Keratinocyte (primary cell): ENCODE measurements around the gene MEOX1. TPM values are rescaled to one million over a fixed set of nuclear protein-coding genes. Genes with fewer than 3 reads are reported as not detected.

Experiments used
- DNase-seq: peaks from one replicate; pipeline ENCODE4 v3.0.0-alpha.2; 2011; ENCODE audit warnings: low read depth, missing footprints, low spot score
- FAIRE-seq: peaks from 2 replicates; lab custom pipeline; 2011; peaks lifted over from hg19 to GRCh38; lab: Jason Lieb, UNC
- H2AFZ ChIP-seq: 2 replicates; pipeline ENCODE4 v1.6.0; 2012; ENCODE audit warnings: low read length, control low read depth, inconsistent platforms; ENCODE audit not compliant: control insufficient read depth
- H3K27ac ChIP-seq: 2 replicates; pipeline ENCODE4 v1.5.1; 2011; ENCODE audit warnings: low read length; ENCODE audit not compliant: control insufficient read depth, insufficient read depth
- H3K27me3 ChIP-seq: 3 replicates; pipeline ENCODE4 v1.6.0; 2011; ENCODE audit warnings: low read length; ENCODE audit not compliant: control insufficient read depth, insufficient read depth; ENCODE audit errors: extremely low read depth
- H3K36me3 ChIP-seq, 2 experiments: 2 replicates in 1 of 2; 3 replicates in 1 of 2; pipeline ENCODE4 v1.5.1; 2011; ENCODE audit warnings: low read length in 2 of 2, mild to moderate bottlenecking in 1 of 2; ENCODE audit not compliant: control insufficient read depth in 2 of 2, insufficient read depth in 2 of 2; ENCODE audit errors: extremely low read depth in 1 of 2
- H3K4me1 ChIP-seq: 3 replicates; pipeline ENCODE4 v1.5.1; 2011; ENCODE audit warnings: low read length; ENCODE audit not compliant: control insufficient read depth, insufficient read depth; ENCODE audit errors: extremely low read depth
- H3K4me2 ChIP-seq: 3 replicates; pipeline ENCODE4 v1.6.0; 2011; ENCODE audit warnings: low read depth, low read length; ENCODE audit not compliant: control insufficient read depth, insufficient read depth; ENCODE audit errors: extremely low read depth
- H3K4me3 ChIP-seq, 3 experiments: fragments of 200-600 bp in 1 of 3; sonication (generic) in 1 of 3; 2 replicates in 2 of 3; 3 replicates in 1 of 3; pipeline ENCODE4 v1.5.1; 2011 to 2016; ENCODE audit warnings: low read length in 3 of 3, mild to moderate bottlenecking in 3 of 3, control low read depth in 2 of 3, inconsistent platforms in 1 of 3, low read depth in 1 of 3, mixed read lengths in 1 of 3, mixed run types in 1 of 3, moderate library complexity in 1 of 3; ENCODE audit not compliant: control insufficient read depth in 2 of 3, insufficient read depth in 2 of 3; ENCODE audit errors: extremely low read depth in 1 of 3
- H3K79me2 ChIP-seq: 2 replicates; pipeline ENCODE4 v1.6.0; 2012; ENCODE audit warnings: low read length; ENCODE audit not compliant: control insufficient read depth, insufficient read depth
- H3K9ac ChIP-seq: 3 replicates; pipeline ENCODE4 v1.6.0; 2011; ENCODE audit warnings: low read length; ENCODE audit not compliant: control insufficient read depth, insufficient read depth; ENCODE audit errors: extremely low read depth
- H3K9me1 ChIP-seq: 3 replicates; pipeline ENCODE4 v1.6.0; 2011; ENCODE audit warnings: low read length; ENCODE audit not compliant: control insufficient read depth, insufficient read depth; ENCODE audit errors: extremely low read depth
- H3K9me3 ChIP-seq: 2 replicates; pipeline ENCODE4 v1.5.1; 2012; ENCODE audit warnings: low read depth, low read length; ENCODE audit not compliant: control insufficient read depth
- H4K20me1 ChIP-seq: 3 replicates; pipeline ENCODE4 v1.6.0; 2011; ENCODE audit warnings: low read length; ENCODE audit not compliant: control insufficient read depth, insufficient read depth; ENCODE audit errors: extremely low read depth
- CTCF ChIP-seq, 3 experiments: IDR thresholded peaks in 1 of 3; conservative IDR thresholded peaks in 1 of 3; optimal IDR thresholded peaks in 1 of 3; 2 replicates in 2 of 3; 3 replicates in 1 of 3; pipeline versions ENCODE3 to v1.5.1; 2011; ENCODE audit warnings: low read length in 3 of 3, mild to moderate bottlenecking in 3 of 3, moderate library complexity in 2 of 3, control low read depth in 1 of 3, inconsistent platforms in 1 of 3; ENCODE audit not compliant: insufficient read depth in 2 of 3; ENCODE audit errors: extremely low read depth in 1 of 3
- EZH2 ChIP-seq: IDR thresholded peaks from one replicate; pipeline ENCODE4 v1.6.1; 2012; ENCODE audit warnings: inconsistent platforms, mild to moderate bottlenecking, low read length, moderate library complexity
- dilution Hi-C: fragments of 300-500 bp; cut with MboI; formaldehyde crosslinking; loops from one replicate; pipeline ENCODE4 v1.7.0; 2020; ENCODE audit warnings: low sequenced_read_pairs; ENCODE audit not compliant: extremely low pct_ligation_motif_present
- polyA plus RNA-seq, 5 experiments: library from polyadenylated mRNA; depleted of rRNA in 3 of 5; stranded (reverse) in 3 of 5; stranded (forward) in 1 of 5; unstranded in 1 of 5; fragments of >200 nt; gene quantifications; 1 replicate in 1 of 5; 2 replicates in 3 of 5; 3 replicates in 1 of 5; pipeline versions ENCODE4 v1.2.1 to v1.2.3, GENCODE V29; 2011 to 2012; ENCODE audit warnings: missing spikeins in 2 of 5, low read depth in 1 of 5, low replicate concordance in 1 of 5

Gene MEOX1
- polyA plus RNA-seq, 1 donor (not counting 4 experiments of a cell fraction or from before 2014, with no cell fraction given), result 0.08 TPM

GRCh38 chr17:43660816-43661493 lies 767 bp downstream of the MEOX1 start:
- no peaks in the 10 kb centered on the region for H3K79me2 ChIP-seq
- DNase-seq (no peak), FAIRE-seq (no peak)
- no peaks in the 10 kb centered on the region for H3K36me3 ChIP-seq
- no peak overlapping the region for H3K27ac ChIP-seq
- H3K9me3 ChIP-seq, result no peaks in the 10 kb centered on the region
- peaks cover 24% of the 10 kb centered on the region for H3K4me1 ChIP-seq
- no peak overlapping the region for H3K4me2 ChIP-seq
- no peaks in the 10 kb centered on the region for H4K20me1 ChIP-seq
- H2AFZ ChIP-seq, result no peak overlapping the region
- no peaks in the 10 kb centered on the region for H3K9me1 ChIP-seq
- dilution Hi-C loops, result no loop called here
- no peak overlapping the region for H3K9ac ChIP-seq
- H3K4me3 ChIP-seq, result no peak overlapping the region
- no peaks in the 10 kb centered on the region for H3K27me3 ChIP-seq
- TF ChIP-seq EZH2, result no peak
- no peak for TF ChIP-seq CTCF (optimal IDR thresholded peaks at IDR 0.05 in 1 of 3, IDR thresholded peaks at IDR 0.05 in 1 of 3, conservative IDR thresholded peaks at IDR 0.05 in 1 of 3; ENCODE audit: extremely low read depth in 1 of 3, insufficient read depth in 2 of 3, low read length in 3 of 3)

GRCh38 chr17:43659823-43660617 lies 1.7 kb downstream of the MEOX1 start:
- no peak overlapping the region for H3K4me2 ChIP-seq
- H3K4me1 ChIP-seq, result peaks cover 23% of the 10 kb centered on the region
- H3K9ac ChIP-seq, result no peak overlapping the region
- H3K9me3 ChIP-seq, result no peaks in the 10 kb centered on the region
- H3K4me3 ChIP-seq, result no peak overlapping the region
- no peak overlapping the region for H3K27ac ChIP-seq
- no peak for FAIRE-seq
- H3K27me3 ChIP-seq, result no peaks in the 10 kb centered on the region
- TF ChIP-seq EZH2, result no peak
- TF ChIP-seq CTCF (optimal IDR thresholded peaks at IDR 0.05 in 1 of 3, IDR thresholded peaks at IDR 0.05 in 1 of 3, conservative IDR thresholded peaks at IDR 0.05 in 1 of 3; ENCODE audit: extremely low read depth in 1 of 3, insufficient read depth in 2 of 3, low read length in 3 of 3), result no peak
- no peaks in the 10 kb centered on the region for H4K20me1 ChIP-seq
- no peaks in the 10 kb centered on the region for H3K9me1 ChIP-seq
- H3K36me3 ChIP-seq, result no peaks in the 10 kb centered on the region
- no peaks in the 10 kb centered on the region for H3K79me2 ChIP-seq
- H2AFZ ChIP-seq, result no peak overlapping the region
- dilution Hi-C loops, result no loop called here
- no peak for DNase-seq
